ENCODE results near the gene TCF3.

Gene TCF3

DNA sequence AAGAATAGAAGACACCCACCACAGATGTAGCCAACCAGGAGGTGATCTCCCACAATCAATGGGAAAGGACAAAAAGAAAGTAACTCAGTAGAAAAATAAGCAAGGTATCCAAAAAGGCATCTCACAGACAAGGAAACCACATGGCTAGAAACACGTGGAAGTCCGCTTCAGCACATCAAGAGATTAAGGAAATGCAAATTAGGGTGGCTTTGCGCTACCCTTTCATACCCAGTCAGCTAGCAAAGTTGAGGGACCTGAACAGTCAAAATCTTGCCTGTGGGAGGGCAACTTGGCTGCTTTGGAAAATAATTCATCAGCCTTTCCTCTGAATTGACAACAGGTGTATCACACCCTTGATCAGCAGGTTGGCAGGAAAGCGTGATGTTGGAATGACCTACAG lies 35.5 kb downstream of the TCF3 start:
- TF ChIP-seq, protein P1, sequence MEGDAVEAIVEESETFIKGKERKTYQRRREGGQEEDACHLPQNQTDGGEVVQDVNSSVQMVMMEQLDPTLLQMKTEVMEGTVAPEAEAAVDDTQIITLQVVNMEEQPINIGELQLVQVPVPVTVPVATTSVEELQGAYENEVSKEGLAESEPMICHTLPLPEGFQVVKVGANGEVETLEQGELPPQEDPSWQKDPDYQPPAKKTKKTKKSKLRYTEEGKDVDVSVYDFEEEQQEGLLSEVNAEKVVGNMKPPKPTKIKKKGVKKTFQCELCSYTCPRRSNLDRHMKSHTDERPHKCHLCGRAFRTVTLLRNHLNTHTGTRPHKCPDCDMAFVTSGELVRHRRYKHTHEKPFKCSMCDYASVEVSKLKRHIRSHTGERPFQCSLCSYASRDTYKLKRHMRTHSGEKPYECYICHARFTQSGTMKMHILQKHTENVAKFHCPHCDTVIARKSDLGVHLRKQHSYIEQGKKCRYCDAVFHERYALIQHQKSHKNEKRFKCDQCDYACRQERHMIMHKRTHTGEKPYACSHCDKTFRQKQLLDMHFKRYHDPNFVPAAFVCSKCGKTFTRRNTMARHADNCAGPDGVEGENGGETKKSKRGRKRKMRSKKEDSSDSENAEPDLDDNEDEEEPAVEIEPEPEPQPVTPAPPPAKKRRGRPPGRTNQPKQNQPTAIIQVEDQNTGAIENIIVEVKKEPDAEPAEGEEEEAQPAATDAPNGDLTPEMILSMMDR (IDR thresholded peaks at IDR 0.05; ENCODE audit: low read depth, low read length) = no peak
- no peak for DNase-seq (ENCODE audit: extremely low read depth, low read depth)

DNA sequence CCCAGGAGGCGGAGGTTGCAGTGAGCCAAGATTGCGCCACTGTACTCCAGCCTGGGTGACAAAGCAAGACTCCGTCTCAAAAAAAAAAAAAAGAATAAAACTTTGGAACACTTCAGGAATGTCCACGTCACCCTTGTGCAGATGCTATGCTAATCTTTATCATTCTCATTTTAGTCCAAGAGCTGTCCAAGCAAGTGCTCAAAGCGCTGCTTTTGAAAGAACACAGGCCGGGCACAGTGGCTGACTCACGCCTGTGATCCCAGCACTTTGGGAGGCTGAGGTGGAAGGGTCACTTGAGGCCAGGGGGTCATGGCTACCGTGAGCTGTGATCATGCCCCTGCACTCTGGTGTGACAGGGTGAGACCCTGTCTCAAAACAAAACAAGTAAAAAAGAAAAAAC lies 36.0 kb downstream of the TCF3 start:
- TF ChIP-seq, protein P1 (IDR thresholded peaks at IDR 0.05; ENCODE audit: low read depth, low read length) = no peak
- DNase-seq (ENCODE audit: extremely low read depth, low read depth) = no peak

DNA sequence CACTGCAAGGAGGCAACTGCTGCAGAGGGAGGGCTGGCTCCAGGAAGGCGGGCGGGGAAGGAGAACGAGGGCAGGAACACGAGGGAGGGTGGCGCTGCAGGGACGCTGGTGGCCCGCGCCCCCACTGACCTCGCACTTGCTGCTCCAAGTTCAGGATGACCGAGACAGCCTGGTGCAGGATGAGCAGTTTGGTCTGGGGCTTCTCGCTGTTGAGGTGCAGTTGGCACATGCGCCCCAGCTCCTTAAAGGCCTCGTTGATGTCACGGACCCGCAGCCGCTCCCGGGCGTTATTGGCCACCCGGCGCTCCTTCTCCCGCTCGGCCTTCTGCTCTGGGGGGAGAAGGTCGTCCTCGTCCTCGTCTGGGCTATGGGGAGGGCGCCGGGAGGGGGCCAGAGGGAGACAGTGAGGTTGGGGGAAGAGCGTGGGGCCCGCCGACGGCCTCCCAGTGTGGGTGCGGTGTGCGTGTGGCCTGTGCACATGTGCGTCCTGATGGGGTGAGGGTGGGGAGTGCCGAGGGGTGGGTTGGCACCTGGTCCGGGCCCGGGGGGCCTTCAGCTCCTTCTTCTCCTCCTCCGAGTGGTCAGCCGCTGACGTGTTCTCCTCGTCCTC lies 37.2 kb downstream of the TCF3 start:
- no peak for DNase-seq (ENCODE audit: extremely low read depth, low read depth)
- TF ChIP-seq, protein P1 (IDR thresholded peaks at IDR 0.05; ENCODE audit: low read depth, low read length) = no peak

DNA sequence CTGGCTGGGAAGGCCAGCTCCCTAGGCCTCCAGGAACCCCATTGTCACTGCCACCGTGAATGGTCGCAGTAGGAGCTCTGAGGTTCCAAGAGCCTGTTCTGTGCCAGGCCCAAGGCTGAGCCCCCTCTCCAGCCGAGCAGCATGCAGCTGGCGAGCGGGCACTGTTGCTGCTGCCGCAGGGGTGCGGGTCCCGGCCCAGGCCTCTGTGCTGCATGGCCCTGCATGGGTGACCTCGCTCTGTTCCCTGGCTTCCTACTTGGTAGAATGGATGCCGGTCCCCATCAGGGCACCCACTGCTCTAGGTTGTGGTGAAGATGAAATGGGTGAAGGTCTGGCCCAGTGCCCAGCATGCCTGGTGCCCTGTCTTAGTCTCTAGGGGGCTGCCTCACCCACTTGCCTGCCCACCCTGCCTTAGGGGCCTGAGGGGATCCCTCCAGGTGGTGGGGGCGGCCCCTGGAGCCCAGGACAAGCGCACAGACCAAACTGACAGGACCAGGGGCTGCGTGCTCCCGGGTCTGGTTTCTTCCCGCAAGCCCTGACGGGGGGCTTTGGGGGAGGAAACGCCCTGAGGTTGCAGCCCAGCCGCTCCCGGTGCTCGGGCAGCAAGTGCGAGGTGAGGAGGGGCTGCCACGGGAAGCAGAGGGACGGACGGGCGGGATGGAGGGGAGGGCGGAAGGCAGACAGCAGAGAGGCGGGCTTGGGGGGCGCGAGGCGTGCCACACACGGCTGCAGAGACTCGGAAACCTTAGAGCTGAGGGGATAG lies 38.4 kb downstream of the TCF3 start:
- TF ChIP-seq, protein P1 (IDR thresholded peaks at IDR 0.05; ENCODE audit: low read depth, low read length) = no peak

GRCh38 chr19:1613146-1613545 lies 39.3 kb downstream of the TCF3 start:
- no peak for DNase-seq (ENCODE audit: extremely low read depth, low read depth)
- TF ChIP-seq, protein P1 (IDR thresholded peaks at IDR 0.05; ENCODE audit: low read depth, low read length) = no peak

More for the DNA sequence above, 38.4 kb downstream of the TCF3 start:
- DNase-seq (ENCODE audit: extremely low read depth, low read depth) = no peak

GRCh38 chr19:1612114-1613086 lies 40.0 kb downstream of the TCF3 start:
- no peak for DNase-seq (ENCODE audit: extremely low read depth, low read depth)
- TF ChIP-seq, protein P1 (IDR thresholded peaks at IDR 0.05; ENCODE audit: low read depth, low read length) = no peak

All from AG09319 (cell line).